ENCODE results near the gene KDELR1.

KDELR1 gene

DNA sequence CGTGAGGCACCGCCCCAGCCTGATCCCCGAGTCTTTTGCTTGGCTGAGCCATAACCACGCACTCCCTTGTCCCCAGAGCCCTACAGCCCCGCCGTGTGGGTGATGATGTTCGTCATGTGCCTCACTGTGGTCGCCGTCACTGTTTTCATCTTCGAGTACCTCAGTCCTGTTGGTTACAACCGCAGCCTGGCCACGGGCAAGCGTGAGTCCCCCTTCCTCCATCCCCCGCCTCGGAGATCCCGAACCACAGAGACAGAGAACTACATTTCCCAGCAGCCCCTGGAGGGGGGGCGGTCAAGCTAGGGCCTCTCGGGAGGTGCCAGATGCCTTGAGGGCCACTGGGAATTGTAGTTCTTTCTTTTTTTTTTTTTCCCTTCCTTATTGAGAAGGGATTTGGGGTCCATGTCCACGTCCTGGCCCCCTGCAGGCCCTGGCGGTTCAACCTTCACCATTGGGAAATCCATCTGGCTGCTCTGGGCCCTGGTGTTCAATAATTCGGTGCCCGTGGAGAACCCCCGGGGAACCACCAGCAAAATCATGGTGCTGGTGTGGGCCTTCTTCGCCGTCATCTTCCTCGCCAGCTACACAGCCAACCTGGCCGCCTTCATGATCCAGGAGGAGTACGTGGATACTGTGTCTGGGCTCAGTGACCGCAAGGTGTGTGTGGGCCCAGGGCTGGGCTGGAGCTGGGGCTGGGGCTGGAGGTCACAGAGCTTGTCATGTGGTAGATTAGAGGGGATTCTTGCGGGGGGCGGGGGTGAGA is 28.0 kb upstream of the KDELR1 start:
- DNase-seq (ENCODE audit: low read depth), result peak; percentile 36
- no peak overlapping the region for H3K4me3 ChIP-seq (replicated peaks; ENCODE audit: low read depth, low read length)
- TF ChIP-seq, protein P1, sequence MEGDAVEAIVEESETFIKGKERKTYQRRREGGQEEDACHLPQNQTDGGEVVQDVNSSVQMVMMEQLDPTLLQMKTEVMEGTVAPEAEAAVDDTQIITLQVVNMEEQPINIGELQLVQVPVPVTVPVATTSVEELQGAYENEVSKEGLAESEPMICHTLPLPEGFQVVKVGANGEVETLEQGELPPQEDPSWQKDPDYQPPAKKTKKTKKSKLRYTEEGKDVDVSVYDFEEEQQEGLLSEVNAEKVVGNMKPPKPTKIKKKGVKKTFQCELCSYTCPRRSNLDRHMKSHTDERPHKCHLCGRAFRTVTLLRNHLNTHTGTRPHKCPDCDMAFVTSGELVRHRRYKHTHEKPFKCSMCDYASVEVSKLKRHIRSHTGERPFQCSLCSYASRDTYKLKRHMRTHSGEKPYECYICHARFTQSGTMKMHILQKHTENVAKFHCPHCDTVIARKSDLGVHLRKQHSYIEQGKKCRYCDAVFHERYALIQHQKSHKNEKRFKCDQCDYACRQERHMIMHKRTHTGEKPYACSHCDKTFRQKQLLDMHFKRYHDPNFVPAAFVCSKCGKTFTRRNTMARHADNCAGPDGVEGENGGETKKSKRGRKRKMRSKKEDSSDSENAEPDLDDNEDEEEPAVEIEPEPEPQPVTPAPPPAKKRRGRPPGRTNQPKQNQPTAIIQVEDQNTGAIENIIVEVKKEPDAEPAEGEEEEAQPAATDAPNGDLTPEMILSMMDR (IDR thresholded peaks at IDR 0.05; ENCODE audit: low read length, missing control alignments), result no peak

- DNase-seq (ENCODE audit: low read depth), result no peak
These were observed 27.1 kb upstream of the KDELR1 start for GRCh38 chr19:48418317-48419064.

GRCh38 chr19:48417421-48417820 is 26.1 kb upstream of the KDELR1 start:
- no peak overlapping the region for H3K4me3 ChIP-seq (replicated peaks; ENCODE audit: low read depth, low read length)
- TF ChIP-seq, protein P1 (IDR thresholded peaks at IDR 0.05; ENCODE audit: low read length, missing control alignments), result no peak
- DNase-seq (ENCODE audit: low read depth), result no peak

More at GRCh38 chr19:48418317-48419064, 27.1 kb upstream of the KDELR1 start:
- TF ChIP-seq, protein P1 (IDR thresholded peaks at IDR 0.05; ENCODE audit: low read length, missing control alignments), result no peak
- H3K4me3 ChIP-seq (replicated peaks; ENCODE audit: low read depth, low read length), result no peak overlapping the region

GRCh38 chr19:48415806-48416221 is 24.5 kb upstream of the KDELR1 start:
- TF ChIP-seq, protein P1 (IDR thresholded peaks at IDR 0.05; ENCODE audit: low read length, missing control alignments), result no peak
- H3K4me3 ChIP-seq (replicated peaks; ENCODE audit: low read depth, low read length), result no peak overlapping the region
- DNase-seq (ENCODE audit: low read depth), result no peak

DNA sequence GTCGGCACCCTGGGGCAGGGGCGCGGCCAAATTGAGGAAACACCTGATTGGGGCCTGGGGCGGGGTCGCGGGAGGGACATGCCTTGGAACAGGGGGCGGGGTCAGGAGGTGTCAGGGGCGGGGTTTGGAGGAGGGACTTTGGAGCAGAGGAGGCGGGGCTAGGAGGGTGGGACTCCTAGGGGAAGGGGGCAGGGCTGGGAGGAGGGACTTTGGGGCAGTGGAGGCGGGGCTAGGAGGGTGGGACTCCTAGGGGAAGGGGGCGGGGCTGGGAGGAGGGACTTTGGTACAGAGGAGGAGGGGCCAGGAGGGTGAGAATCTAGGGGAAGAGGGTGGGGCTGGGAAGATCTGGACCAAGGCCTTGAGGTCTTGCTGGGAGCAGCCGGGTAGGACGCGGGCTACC is 24.0 kb upstream of the KDELR1 start:
- H3K4me3 ChIP-seq (replicated peaks; ENCODE audit: low read depth, low read length), result no peak overlapping the region
- TF ChIP-seq, protein P1 (IDR thresholded peaks at IDR 0.05; ENCODE audit: low read length, missing control alignments), result no peak
- DNase-seq (ENCODE audit: low read depth), result peak; percentile 56

GRCh38 chr19:48413879-48414587 is 22.7 kb upstream of the KDELR1 start:
- no peak overlapping the region for H3K4me3 ChIP-seq (replicated peaks; ENCODE audit: low read depth, low read length)
- TF ChIP-seq, protein P1 (IDR thresholded peaks at IDR 0.05; ENCODE audit: low read length, missing control alignments), result no peak
- DNase-seq (ENCODE audit: low read depth), result no peak

All from fibroblast of pulmonary artery (primary cell).